PC-3 (cell line): ENCODE results near the gene PRKCE. TPM values are rescaled to one million over a fixed set of nuclear protein-coding genes. Genes with fewer than 3 reads are reported as not detected.

Experiments
- ATAC-seq: fragments of 200-7000 bp; cut with Tn5 transposase; 2 replicates; pipeline ENCODE4 v1.9.1; 2020; ENCODE audit warnings: mild to moderate bottlenecking, moderate library complexity
- BruUV-seq: library from RNA; stranded (reverse); fragments of 400-500 nt; replicated peaks from 2 replicates; lab custom pipeline; 2021; lab: Mats Ljungman, UMichigan
- CTCF ChIA-PET: fragments of 300-600 bp; sonication (Branson Sonifier 250); formaldehyde crosslinking; loops from one replicate; lab custom pipeline; 2022; ENCODE audit warnings: antibody characterized with exemption; lab: Charles Lee
- POLR2A ChIA-PET: fragments of 300-600 bp; sonication (Branson Sonifier 250); formaldehyde crosslinking; loops from one replicate; lab custom pipeline; 2022; ENCODE audit warnings: antibody characterized with exemption; ENCODE audit not compliant: unreplicated experiment; lab: Charles Lee
- DNase-seq: peaks from one replicate; pipeline ENCODE4 v3.0.0-alpha.2; 2015
- H2AFZ ChIP-seq: fragments of 300-600 bp; sonication (generic); 2 replicates; pipeline ENCODE4 v1.6.0; 2016; ENCODE audit warnings: antibody characterized with exemption, low read length
- H3F3A ChIP-seq: fragments of 300-600 bp; sonication (generic); one replicate; pipeline ENCODE4 v1.6.0; 2017; ENCODE audit warnings: antibody characterized with exemption, low read length, control low read depth, mild to moderate bottlenecking; ENCODE audit not compliant: unreplicated experiment
- H3K27ac ChIP-seq: fragments of 300-600 bp; sonication (generic); 2 replicates; pipeline ENCODE4 v1.5.1; 2016; ENCODE audit warnings: mild to moderate bottlenecking, low read length
- H3K27me3 ChIP-seq: fragments of 300-600 bp; sonication (generic); 2 replicates; pipeline ENCODE4 v1.6.1; 2016; ENCODE audit warnings: low read length, mixed read lengths
- H3K36me3 ChIP-seq: fragments of 300-600 bp; sonication (generic); 2 replicates; pipeline ENCODE4 v1.6.1; 2016; ENCODE audit warnings: low read depth, mixed run types, low read length, mixed read lengths
- H3K4me1 ChIP-seq: fragments of 300-600 bp; sonication (generic); 2 replicates; pipeline ENCODE4 v1.5.1; 2016; ENCODE audit warnings: low read length; ENCODE audit not compliant: insufficient read depth
- H3K4me2 ChIP-seq: fragments of 300-600 bp; sonication (generic); 2 replicates; pipeline ENCODE4 v1.6.0; 2016; ENCODE audit warnings: low read length
- H3K4me3 ChIP-seq: fragments of 300-600 bp; sonication (generic); 2 replicates; pipeline ENCODE4 v1.5.1; 2016; ENCODE audit warnings: mild to moderate bottlenecking, low read length, mixed read lengths
- H3K79me2 ChIP-seq: fragments of 300-600 bp; sonication (generic); 2 replicates; pipeline ENCODE4 v1.6.1; 2017; ENCODE audit warnings: low read length, mixed read lengths
- H3K9ac ChIP-seq: fragments of 300-600 bp; sonication (generic); 2 replicates; pipeline ENCODE4 v1.6.0; 2016; ENCODE audit warnings: mild to moderate bottlenecking, low read length
- H3K9me2 ChIP-seq: fragments of 300-600 bp; sonication (generic); replicated peaks from 2 replicates; pipeline ENCODE4 v1.6.1; 2016; ENCODE audit warnings: mixed run types, low read length, mixed read lengths
- H3K9me3 ChIP-seq: fragments of 300-600 bp; sonication (generic); 2 replicates; pipeline ENCODE4 v1.6.1; 2016; ENCODE audit warnings: low read length, mixed read lengths
- H4K20me1 ChIP-seq: fragments of 300-600 bp; sonication (generic); 2 replicates; pipeline ENCODE4 v1.6.1; 2016; ENCODE audit warnings: low read length, mixed read lengths
- EZH2 ChIP-seq: fragments of 300-600 bp; sonication (generic); IDR thresholded peaks from one replicate; pipeline ENCODE4 v1.6.1; 2017; ENCODE audit warnings: antibody characterized with exemption, mild to moderate bottlenecking, low read length; ENCODE audit not compliant: unreplicated experiment
- EZH2phosphoT487 ChIP-seq: fragments of 300-600 bp; sonication (generic); IDR thresholded peaks from 2 replicates; pipeline ENCODE4 v1.6.1; 2018; ENCODE audit warnings: mild to moderate bottlenecking, antibody characterized with exemption, low read length, borderline replicate concordance
- intact Hi-C: fragments of 100-400 bp; cut with micrococcal nuclease; formaldehyde crosslinking; loops from 2 replicates; pipeline ENCODE4 v1.9.0; 2023
- total RNA-seq: library from RNA; depleted of rRNA; stranded (reverse); fragments of >200 nt; gene quantifications from 2 replicates; pipeline ENCODE4 v1.2.3, GENCODE V29; 2014
- TF ChIP-seq, protein P1 (sequence below): fragments of 300-600 bp; sonication (generic); conservative IDR thresholded peaks from 2 replicates; pipeline ENCODE4 v1.5.1; 2017; ENCODE audit warnings: antibody characterized with exemption, low read depth, mild to moderate bottlenecking, low read length

Gene PRKCE
- total RNA-seq, 1 experiment from 2014 or later: 7.0 TPM

DNA sequence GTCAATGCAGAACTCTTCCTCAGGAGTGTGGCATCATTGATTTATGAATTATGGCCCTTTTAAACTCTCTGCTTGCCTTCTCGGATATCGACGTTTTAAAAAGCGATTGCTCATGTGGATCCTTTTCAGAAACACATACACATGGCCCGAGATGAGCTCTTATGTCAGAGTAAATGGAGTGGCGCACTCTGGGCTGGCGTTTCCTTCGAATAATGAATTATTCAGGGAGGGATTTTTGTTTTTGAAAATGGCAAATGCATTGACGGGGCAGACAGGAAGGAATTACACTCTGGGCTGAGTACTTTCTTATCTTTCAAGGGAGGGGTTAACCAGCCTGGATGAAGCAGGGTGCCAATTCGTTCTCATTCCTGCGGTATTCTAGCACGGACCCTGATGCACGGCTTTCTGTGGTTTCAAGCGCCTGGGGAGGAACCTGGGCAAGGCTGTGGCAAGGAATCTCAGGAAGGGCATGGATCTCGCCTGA is 142.7 kb downstream of the PRKCE start:
- Histone ChIP-seq H3K4me2 (no peak overlapping the region), H4K20me1 (no peaks in the 10 kb centered on the region), H3K9me3 (no peaks in the 10 kb centered on the region), H3K79me2 (no peaks in the 10 kb centered on the region), H3F3A (no peaks in the 10 kb centered on the region), H3K27me3 (no peaks in the 10 kb centered on the region), H3K4me3 (no peak overlapping the region), H3K27ac (no peak overlapping the region), H3K9me2 (no peaks in the 10 kb centered on the region), H3K36me3 (no peaks in the 10 kb centered on the region), H3K4me1 (no peaks in the 10 kb centered on the region), H2AFZ (no peak overlapping the region), H3K9ac (no peak overlapping the region)
- ChIA-PET CTCF (no interaction called here), POLR2A (interaction anchor here (0.7 kb wide), 1 partner anchor 50 kb away, joined by 5 read pairs; no protein-coding TSS in a partner anchor)
- intact Hi-C loops: no loop called here
- ATAC-seq (no peak), DNase-seq (no peak)
- TF ChIP-seq EZH2 (no peak), EZH2phosphoT487 (no peak)
- TF ChIP-seq, protein P1, sequence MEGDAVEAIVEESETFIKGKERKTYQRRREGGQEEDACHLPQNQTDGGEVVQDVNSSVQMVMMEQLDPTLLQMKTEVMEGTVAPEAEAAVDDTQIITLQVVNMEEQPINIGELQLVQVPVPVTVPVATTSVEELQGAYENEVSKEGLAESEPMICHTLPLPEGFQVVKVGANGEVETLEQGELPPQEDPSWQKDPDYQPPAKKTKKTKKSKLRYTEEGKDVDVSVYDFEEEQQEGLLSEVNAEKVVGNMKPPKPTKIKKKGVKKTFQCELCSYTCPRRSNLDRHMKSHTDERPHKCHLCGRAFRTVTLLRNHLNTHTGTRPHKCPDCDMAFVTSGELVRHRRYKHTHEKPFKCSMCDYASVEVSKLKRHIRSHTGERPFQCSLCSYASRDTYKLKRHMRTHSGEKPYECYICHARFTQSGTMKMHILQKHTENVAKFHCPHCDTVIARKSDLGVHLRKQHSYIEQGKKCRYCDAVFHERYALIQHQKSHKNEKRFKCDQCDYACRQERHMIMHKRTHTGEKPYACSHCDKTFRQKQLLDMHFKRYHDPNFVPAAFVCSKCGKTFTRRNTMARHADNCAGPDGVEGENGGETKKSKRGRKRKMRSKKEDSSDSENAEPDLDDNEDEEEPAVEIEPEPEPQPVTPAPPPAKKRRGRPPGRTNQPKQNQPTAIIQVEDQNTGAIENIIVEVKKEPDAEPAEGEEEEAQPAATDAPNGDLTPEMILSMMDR: no peak
- no TSS peak for BruUV-seq

DNA sequence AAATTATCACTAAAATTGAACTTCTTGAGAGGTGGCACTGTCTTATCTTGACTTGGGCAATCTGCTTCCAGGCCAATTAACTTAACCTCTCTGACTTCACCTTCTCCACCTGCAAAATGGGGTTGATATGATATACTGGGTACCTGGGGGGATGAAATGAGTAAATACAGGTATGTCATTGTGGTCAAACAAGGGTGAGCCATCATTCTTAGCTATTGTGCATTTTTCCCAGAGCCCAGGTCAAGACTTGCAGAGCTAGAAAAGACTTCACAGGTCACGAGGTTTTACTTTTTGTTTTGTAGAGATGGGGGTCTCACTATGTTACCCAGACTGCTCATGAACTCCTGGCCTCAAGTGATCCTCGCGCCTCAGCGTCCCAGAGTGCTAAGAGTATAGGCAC is 145.0 kb downstream of the PRKCE start:
- Histone ChIP-seq H3K27ac (no peak overlapping the region), H3K9me3 (no peaks in the 10 kb centered on the region), H3K27me3 (no peaks in the 10 kb centered on the region), H4K20me1 (no peaks in the 10 kb centered on the region), H3K79me2 (no peaks in the 10 kb centered on the region), H3K36me3 (no peaks in the 10 kb centered on the region), H3K4me3 (no peak overlapping the region), H3K9me2 (no peaks in the 10 kb centered on the region), H2AFZ (no peak overlapping the region), H3K4me1 (no peaks in the 10 kb centered on the region), H3K9ac (no peak overlapping the region), H3K4me2 (no peak overlapping the region), H3F3A (no peaks in the 10 kb centered on the region)
- CTCF ChIA-PET: interaction anchor here (0.6 kb wide), 1 partner anchor 50 kb away, joined by 3 read pairs; no protein-coding TSS in a partner anchor
- TF ChIP-seq, protein P1: no peak
- TF ChIP-seq EZH2phosphoT487: no peak
- ATAC-seq (no peak), DNase-seq (no peak)
- POLR2A ChIA-PET: no interaction called here
- intact Hi-C loops: no loop called here
- no TSS peak for BruUV-seq

DNA sequence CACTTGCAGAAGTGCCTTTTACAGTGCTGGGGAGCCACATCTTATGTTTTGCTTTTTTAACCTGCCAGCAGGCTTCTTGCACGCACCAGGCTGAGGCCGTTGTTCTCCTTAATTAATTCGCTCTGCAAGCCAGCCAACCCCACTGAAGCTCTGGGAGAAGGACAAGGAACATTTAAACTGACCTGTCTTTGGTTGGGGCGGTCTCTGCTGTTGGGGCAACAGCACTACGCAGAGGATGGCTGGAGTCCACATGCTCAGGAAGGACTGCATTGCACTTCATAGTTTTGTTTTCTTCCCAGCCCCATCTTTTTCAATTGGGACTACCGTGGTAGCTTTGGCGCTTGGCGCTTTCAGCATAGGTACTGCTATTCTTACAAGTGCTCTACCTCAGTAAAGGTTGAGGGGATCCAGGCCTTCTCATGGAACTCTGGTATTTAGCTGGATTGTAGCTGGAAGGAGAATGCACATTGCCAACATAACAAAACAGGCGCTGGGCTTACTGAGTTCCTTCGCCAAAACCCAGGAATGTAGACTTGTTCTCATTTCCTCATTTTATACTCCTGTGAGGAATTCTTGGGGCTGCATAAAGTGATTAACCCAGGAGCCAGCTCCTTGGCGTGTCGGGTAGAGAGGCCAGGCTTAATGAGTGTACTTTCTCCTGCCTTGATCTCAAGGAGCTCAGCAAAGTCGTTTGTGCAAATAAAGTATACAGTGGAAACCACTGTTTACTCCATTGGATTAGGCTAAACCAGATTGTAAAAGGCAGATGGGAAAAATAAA is 146.2 kb downstream of the PRKCE start:
- no peak for TF ChIP-seq EZH2
- TF ChIP-seq, protein P1: no peak
- TF ChIP-seq EZH2phosphoT487: no peak
- POLR2A ChIA-PET: no interaction called here
- no TSS peak for BruUV-seq

More for the DNA sequence above, 146.2 kb downstream of the PRKCE start:
- Histone ChIP-seq H4K20me1 (no peaks in the 10 kb centered on the region), H3K79me2 (no peaks in the 10 kb centered on the region), H3K4me1 (no peaks in the 10 kb centered on the region), H3K9ac (no peak overlapping the region), H2AFZ (no peak overlapping the region), H3K4me2 (no peak overlapping the region), H3K9me3 (no peaks in the 10 kb centered on the region), H3K36me3 (no peaks in the 10 kb centered on the region), H3F3A (no peaks in the 10 kb centered on the region), H3K9me2 (no peaks in the 10 kb centered on the region), H3K27me3 (no peaks in the 10 kb centered on the region), H3K4me3 (no peak overlapping the region), H3K27ac (no peak overlapping the region)
- intact Hi-C loops: no loop called here
- ATAC-seq (no peak), DNase-seq (no peak)
- CTCF ChIA-PET: no interaction called here
